Osteocyte (in vitro differentiated cells): ENCODE measurements around the gene NXPE3. TPM values are rescaled to one million over a fixed set of nuclear protein-coding genes. Genes with fewer than 3 reads are reported as not detected.

ENCODE experiments used
- DNase-seq: peaks from one replicate; pipeline ENCODE4 v3.0.0; 2021; ENCODE audit warnings: mixed read lengths; ENCODE audit not compliant: unreplicated experiment; ENCODE audit errors: extremely low spot score
- H3K27ac Mint-ChIP-seq: one replicate; pipeline ENCODE4 v1.8.0; 2021; ENCODE audit warnings: mild to moderate bottlenecking, mixed read lengths; ENCODE audit not compliant: unreplicated experiment
- H3K27me3 Mint-ChIP-seq: one replicate; pipeline ENCODE4 v1.8.0; 2021; ENCODE audit warnings: mixed read lengths; ENCODE audit not compliant: unreplicated experiment
- H3K36me3 Mint-ChIP-seq: one replicate; pipeline ENCODE4 v1.8.0; 2021; ENCODE audit warnings: mixed read lengths; ENCODE audit not compliant: unreplicated experiment
- H3K4me1 Mint-ChIP-seq: one replicate; pipeline ENCODE4 v1.8.0; 2021; ENCODE audit warnings: mixed read lengths; ENCODE audit not compliant: unreplicated experiment
- H3K4me3 Mint-ChIP-seq: one replicate; pipeline ENCODE4 v1.8.0; 2021; ENCODE audit warnings: mild to moderate bottlenecking, moderate library complexity, mixed read lengths; ENCODE audit not compliant: unreplicated experiment
- H3K9me3 Mint-ChIP-seq: one replicate; pipeline ENCODE4 v1.8.0; 2021; ENCODE audit warnings: mixed read lengths; ENCODE audit not compliant: unreplicated experiment
- total RNA-seq: library from RNA; stranded (reverse); gene quantifications from 2 replicates; pipeline ENCODE4 v1.2.1, GENCODE V29; 2021
- TF ChIP-seq, protein P1 (sequence below): fragments of 200-600 bp; sonication (generic); IDR thresholded peaks from 2 replicates; pipeline ENCODE4 v1.5.0; 2021; ENCODE audit warnings: antibody characterized with exemption, mild to moderate bottlenecking, moderate library complexity

The NXPE3 gene
- total RNA-seq, 1 donor from 2014 or later = 23.9 TPM

DNA sequence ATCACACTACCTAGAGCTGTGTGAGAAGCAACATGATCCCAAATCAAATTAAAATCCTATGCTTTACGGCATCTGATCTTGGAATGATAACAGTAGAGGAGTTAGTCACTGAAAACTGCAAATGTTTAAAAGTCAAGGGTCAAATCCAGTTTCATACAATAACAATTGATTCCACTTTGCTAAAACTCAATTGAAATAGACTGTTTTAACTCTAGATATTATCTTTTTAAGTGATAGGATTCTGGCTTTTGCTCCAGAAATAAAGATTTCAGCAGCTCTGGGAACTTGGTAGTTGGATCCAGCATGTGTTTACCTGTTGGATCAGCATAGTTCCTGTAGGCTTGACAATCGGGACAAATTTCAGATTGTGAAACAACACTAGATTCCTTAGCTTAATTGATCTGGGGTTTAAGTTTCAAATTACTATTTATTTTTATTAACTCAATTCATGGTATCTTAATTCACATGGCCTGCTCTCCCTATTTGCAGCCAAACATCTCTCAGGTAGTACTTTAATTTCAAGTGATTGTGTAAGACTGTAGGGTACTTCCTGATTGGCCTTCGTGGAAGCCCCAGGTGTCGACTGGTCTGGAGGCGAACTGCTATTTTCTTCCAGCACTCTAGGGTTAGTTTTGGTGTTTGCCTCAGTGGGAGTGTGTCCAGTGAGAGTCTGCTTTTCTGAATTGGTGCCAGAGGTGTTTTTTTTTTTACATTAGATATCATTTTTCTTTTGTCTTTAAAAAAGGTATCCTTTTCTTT is 86.9 kb downstream of the NXPE3 start:
- H3K27ac Mint-ChIP-seq = no peak overlapping the region

DNA sequence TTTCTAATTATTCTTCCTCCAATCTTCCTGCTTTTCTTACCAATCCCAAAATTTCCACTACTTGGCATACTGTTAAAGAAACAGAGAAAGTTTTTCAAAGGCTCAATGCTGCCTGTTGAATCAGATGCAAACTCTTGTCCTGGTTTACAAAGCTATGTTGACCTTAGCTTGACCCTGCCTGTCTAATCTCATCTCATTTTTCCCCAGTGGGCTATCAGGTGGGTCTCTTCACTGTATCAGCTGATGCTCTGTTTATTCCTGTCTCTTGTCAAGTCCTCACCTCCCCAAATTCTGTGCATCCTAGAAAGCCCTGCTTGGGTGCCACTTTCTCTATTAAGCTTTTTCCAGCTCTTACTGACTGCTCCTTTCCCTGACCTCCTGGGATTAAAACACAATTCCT is 88.5 kb downstream of the NXPE3 start:
- Mint-ChIP-seq H3K4me3 (no peak overlapping the region), H3K4me1 (peaks cover 7% of the 10 kb centered on the region), H3K36me3 (peaks cover 1% of the 10 kb centered on the region), H3K9me3 (no peaks in the 10 kb centered on the region), H3K27me3 (no peaks in the 10 kb centered on the region), H3K27ac (no peak overlapping the region)
- TF ChIP-seq, protein P1, sequence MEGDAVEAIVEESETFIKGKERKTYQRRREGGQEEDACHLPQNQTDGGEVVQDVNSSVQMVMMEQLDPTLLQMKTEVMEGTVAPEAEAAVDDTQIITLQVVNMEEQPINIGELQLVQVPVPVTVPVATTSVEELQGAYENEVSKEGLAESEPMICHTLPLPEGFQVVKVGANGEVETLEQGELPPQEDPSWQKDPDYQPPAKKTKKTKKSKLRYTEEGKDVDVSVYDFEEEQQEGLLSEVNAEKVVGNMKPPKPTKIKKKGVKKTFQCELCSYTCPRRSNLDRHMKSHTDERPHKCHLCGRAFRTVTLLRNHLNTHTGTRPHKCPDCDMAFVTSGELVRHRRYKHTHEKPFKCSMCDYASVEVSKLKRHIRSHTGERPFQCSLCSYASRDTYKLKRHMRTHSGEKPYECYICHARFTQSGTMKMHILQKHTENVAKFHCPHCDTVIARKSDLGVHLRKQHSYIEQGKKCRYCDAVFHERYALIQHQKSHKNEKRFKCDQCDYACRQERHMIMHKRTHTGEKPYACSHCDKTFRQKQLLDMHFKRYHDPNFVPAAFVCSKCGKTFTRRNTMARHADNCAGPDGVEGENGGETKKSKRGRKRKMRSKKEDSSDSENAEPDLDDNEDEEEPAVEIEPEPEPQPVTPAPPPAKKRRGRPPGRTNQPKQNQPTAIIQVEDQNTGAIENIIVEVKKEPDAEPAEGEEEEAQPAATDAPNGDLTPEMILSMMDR = no peak
- no peak for DNase-seq

More for the DNA sequence above, 86.9 kb downstream of the NXPE3 start:
- no peak for DNase-seq
- TF ChIP-seq, protein P1 = no peak
- H3K36me3 Mint-ChIP-seq = peaks cover 13% of the 10 kb centered on the region
- no peak overlapping the region for H3K4me3 Mint-ChIP-seq
- H3K9me3 Mint-ChIP-seq = no peaks in the 10 kb centered on the region
- peaks cover 7% of the 10 kb centered on the region for H3K4me1 Mint-ChIP-seq
- no peaks in the 10 kb centered on the region for H3K27me3 Mint-ChIP-seq

DNA sequence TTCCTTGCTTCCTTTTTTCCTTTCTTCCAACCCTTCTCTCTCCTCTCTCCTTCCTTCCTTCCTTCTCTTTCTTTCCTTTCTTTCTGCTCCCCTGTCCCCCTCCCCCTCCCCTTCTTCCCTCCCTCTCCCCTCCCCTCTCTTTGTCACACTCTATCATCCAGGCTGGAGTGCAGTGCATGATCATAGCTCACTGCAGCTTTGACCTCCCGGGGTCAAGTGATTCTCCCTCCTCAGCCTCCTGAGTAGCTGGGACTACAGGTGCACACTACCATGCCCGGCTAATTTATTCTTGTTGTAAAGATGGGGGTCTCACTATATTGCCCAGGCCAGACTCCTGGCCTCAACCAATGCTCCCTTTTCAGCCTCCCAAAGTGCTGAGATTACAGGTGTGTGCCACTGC is 89.0 kb downstream of the NXPE3 start:
- Mint-ChIP-seq H3K27ac (no peak overlapping the region), H3K27me3 (no peaks in the 10 kb centered on the region), H3K4me3 (no peak overlapping the region), H3K9me3 (no peaks in the 10 kb centered on the region), H3K36me3 (peaks cover 1% of the 10 kb centered on the region), H3K4me1 (peaks cover 7% of the 10 kb centered on the region)
- DNase-seq = no peak
- TF ChIP-seq, protein P1 = no peak

DNA sequence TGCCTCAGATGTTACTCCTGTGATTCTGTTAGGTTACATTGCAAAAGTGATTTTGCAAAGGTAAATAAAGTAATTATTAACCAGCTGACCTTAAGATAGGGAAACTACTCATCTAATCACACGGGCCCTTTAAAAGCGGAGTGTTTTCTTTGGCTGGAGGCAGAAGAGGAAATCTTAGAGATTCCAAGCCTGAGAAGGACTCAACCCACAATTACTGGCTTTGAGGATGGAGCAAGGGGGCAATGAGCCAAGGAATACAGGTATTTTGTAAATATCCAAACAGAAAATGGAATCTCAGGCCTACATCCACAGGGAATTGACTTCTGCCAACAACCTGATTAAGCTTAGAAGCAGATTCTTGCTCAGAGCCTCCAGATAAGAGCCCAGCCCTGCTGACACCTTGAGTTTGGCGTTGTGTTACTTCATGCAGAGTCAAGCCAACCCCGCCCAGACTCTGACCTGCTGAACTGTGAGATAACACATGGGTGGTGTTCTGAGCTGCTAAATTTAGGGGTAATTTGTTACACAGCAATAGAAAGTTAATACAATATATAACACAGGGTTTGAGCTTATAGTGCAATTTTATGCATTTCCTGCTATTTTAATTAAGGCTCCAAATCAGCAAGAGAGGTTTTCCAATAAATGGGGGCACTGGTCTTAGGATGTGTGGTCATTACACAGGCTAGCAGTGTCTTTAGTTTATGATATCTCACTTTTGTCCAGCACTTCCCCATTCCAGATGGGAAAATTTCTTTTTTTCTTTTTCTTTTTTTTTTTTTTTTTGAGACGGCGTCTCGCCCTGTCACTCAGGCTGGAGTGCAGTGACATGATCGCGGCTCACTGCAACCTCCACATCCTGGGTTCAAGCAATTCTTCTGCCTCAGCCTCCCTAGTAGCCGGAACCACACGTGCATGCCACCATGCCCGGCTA is 89.8 kb downstream of the NXPE3 start:
- no peaks in the 10 kb centered on the region for H3K27me3 Mint-ChIP-seq
- H3K27ac Mint-ChIP-seq = no peak overlapping the region
- peaks cover 7% of the 10 kb centered on the region for H3K4me1 Mint-ChIP-seq
- no peaks in the 10 kb centered on the region for H3K36me3 Mint-ChIP-seq
- no peaks in the 10 kb centered on the region for H3K9me3 Mint-ChIP-seq
- TF ChIP-seq, protein P1 = no peak
- H3K4me3 Mint-ChIP-seq = no peak overlapping the region
- DNase-seq = no peak

DNA sequence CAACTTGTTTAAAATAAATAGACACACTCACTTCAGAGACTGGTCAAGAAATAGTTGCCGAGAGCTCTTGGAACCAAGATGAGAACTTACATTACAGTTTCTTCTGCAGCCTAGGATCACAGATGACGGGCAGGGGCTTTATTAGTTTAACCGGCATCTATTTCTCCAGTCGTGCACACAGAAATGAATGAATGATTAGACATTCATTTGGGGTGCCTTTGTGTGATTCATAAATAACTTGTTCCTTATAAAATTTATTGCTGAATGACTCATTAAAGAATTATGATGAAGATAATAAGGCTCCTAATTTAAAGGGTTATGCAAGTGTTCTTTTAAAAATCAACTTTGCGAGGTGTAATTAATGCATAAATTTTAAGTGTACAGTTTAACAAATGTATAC is 91.1 kb downstream of the NXPE3 start:
- no peak overlapping the region for H3K27ac Mint-ChIP-seq

More for the DNA sequence above, 91.1 kb downstream of the NXPE3 start:
- Mint-ChIP-seq H3K27me3 (no peaks in the 10 kb centered on the region), H3K36me3 (no peaks in the 10 kb centered on the region), H3K4me1 (peaks cover 7% of the 10 kb centered on the region), H3K9me3 (no peaks in the 10 kb centered on the region), H3K4me3 (no peak overlapping the region)
- DNase-seq = no peak
- TF ChIP-seq, protein P1 = no peak
